GM18499 (cell line): ENCODE data around the gene HHAT.

Experiments
- ATAC-seq: cut with Tn5 transposase; IDR thresholded peaks from one replicate; pipeline ENCODE4 v1.9.1; 2021; ENCODE audit warnings: moderate number of reproducible peaks; ENCODE audit not compliant: insufficient read depth, unreplicated experiment

Gene HHAT

DNA sequence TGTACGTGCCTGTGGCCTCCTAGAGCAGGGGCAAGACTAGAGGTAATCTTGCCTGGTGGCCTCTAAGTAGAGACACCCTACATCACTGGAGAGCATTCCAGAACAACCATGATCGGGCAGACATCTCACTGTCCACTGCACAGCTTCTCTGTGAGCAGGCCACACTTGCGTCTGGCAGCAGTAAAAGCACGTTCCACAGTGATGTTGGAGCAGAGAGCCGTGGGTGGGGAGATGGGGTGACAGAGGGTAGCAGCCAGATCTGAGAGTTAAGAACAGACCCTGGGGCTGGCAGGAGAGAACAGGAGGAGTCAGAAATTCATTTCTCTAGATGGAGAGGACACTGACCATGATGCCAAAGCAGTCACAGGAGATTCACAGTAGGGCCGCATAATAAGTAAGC is 293.0 kb downstream of the HHAT start:
- no peak for ATAC-seq

DNA sequence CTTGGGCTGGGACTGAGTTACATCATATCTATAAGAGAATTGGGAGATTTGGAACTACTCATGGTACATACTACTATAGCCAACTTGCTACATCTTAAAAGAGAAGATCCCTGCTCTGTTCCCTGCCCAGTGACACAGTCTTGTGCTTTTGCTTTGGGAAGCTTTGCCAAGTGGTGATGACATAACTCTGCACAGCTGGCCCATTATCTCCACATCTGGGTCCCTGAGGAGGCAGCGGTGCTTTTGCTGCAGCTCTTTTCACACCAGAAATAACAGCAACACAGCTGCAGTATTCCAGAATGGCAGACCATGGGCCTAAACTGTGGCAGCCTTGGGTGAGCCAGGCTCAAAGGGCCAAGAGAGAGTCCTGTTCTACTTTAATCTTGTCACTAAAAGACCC is 296.0 kb downstream of the HHAT start:
- ATAC-seq: no peak

DNA sequence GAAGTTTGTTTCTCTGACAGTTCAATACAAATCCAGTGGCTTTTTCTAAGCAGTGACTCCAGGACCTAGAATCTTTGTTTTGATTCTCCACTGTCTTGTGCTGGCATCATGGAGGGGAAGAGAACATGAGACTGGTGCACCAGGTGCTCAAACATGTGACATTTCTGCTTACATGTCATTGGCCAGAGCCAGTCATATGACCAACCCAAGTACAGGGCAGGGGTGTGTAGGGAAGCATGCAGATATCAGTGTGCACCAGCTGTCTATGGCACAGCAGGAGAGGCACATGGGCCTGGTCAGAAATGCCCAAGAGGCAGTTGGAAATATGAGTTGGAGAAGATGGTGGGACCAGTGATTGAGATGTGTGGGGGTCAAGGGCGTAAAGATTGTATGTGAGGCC is 297.0 kb downstream of the HHAT start:
- no peak for ATAC-seq

DNA sequence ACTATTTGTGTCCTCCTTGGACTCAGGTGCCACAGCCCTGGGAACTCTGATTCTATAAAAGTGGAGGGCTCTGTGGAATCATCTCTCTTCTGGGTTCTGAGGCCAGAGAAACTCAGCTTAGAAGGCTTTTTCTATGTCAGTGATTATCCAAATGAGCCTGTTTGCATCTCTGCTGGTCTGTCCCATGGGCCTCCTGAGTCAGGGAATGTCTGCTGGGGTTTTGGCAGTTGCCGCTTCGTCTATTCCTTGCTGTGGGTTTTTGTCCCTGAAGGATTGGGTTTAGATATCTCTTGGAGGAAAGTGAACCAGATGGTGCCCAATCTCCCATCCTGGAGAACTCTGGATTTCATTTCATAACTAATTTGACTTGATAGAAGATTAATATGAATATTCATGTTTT is 297.6 kb downstream of the HHAT start:
- ATAC-seq: no peak

DNA sequence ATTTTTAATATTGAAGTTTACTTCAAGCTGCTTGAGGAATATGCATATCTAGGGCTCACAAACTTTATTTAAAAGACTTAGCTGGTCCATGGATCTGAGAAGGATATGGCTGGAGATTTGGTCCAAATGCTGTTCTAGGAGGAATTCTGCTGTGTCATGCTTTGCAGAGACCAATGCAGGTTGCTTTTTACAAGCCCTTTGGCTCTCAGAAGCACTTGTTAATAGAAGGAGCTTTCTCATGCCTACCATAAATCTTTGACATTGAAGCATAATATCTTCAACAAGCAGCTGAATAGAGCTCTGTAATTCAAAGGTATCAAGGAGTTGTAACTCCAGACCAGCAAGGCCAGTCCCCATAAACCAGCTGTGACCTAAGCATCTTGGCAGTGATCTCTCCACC is 299.1 kb downstream of the HHAT start:
- no peak for ATAC-seq

DNA sequence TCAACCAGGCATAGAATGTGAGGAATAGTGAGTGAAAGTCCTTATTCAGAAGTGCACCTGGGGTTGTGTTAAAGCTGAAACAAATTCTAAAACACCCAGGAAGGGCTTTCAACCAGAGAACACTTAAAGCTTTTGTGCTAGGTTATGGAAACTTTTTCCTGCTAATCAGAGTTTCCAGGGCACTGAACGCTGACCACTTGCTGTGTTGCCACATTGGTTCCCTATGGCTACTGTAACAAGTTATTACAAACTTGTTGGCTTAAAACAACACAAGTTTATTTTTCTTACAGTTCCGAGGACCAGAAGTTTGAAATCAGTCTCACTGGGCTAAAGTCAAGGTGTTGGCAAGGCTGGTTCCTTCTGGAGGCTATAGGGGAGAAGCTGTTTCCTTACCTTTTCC is 300.6 kb downstream of the HHAT start:
- no peak for ATAC-seq

DNA sequence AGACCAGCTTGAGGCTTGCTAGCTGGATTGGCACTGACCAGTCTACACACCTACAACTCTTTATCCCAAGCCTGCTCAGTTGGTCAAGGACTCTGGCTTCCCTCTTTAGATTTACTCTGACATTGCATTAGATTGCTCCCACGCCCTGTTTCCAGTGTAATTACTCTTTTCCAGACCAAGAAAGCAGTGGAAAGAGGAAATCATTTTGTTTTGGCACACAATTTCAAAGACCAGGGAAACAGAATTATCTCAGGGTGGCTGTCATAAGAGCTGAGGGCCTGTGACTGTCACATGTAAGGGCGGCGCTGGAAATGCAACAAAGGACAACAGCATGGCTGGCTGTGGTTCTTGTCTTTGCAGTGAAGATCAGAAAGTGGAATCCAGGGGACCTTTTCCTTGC is 302.7 kb downstream of the HHAT start:
- ATAC-seq: no peak

DNA sequence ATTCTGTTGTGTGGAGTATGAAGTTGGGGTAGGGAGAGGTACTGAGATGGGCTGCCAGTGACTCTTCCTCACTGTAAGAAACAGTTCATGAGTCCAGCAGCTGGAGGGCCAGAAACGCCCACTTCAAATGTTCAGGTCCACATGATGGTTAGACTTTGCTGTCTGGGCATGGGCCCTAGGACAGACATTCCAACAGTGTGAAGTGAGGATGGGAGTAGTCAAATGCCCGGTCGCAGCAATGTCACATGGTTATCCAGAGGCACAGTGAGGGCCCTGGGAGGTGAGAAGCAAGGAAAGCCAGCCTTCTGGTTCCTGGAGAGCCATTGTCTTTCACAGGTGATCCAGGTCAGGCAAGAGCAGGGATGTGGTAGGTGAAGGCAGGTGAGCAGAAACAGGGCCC is 304.4 kb downstream of the HHAT start:
- no peak for ATAC-seq

DNA sequence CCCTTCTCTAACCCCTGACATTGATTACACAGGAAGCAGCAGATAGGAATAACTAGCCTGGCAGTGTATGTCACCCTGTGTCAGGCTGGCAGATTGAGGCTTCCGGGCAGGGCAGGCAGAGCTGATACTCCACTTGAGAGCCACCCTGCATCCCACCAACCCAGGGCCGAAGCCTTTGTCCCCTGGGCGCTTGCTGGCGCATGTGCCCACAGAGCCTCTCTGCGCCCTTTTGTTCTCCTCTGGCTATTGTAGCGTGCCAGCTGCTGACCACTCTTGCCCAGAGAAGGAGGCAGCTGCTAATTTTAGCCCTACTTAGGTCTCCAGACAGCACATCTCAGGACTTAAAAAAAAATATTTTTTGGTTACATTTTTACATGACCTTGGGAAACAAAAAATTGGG is 304.9 kb downstream of the HHAT start:
- ATAC-seq: no peak

DNA sequence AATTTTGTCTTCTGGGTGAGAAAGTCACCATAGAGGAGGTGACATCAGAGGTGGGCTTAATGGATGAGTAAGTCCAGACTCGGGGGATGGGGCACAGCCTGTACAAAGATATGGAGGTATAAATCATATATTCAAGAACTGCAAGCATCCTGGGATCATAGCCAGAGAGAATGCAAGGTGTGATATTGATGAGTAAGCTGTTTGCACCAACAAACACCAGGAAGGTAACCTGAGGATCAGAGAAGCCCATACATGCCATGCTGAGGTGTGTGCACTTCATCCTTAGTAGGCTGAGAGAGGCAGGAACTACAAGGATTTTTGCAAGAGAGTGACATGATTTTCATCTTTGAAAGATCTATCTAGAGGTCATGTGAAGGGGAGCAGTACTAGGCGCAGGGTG is 306.4 kb downstream of the HHAT start:
- ATAC-seq: no peak

DNA sequence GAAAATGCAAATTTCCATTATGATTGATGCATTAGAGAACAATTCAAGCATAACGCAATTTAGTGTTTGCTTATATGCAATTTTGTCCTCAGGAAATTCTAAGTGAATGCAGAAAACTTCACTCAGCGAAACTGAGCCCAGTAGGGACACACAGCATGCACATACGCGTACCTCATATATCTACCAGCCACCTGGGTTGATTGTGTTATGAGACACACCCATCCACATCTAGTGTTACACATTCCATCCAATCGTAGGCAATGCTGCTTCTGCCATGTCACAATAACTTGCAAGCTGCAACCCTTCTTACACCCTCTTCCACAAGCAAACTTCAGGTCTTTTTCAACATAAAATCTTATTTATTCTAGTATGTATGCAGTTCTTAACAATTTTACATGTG is 312.9 kb downstream of the HHAT start:
- no peak for ATAC-seq

DNA sequence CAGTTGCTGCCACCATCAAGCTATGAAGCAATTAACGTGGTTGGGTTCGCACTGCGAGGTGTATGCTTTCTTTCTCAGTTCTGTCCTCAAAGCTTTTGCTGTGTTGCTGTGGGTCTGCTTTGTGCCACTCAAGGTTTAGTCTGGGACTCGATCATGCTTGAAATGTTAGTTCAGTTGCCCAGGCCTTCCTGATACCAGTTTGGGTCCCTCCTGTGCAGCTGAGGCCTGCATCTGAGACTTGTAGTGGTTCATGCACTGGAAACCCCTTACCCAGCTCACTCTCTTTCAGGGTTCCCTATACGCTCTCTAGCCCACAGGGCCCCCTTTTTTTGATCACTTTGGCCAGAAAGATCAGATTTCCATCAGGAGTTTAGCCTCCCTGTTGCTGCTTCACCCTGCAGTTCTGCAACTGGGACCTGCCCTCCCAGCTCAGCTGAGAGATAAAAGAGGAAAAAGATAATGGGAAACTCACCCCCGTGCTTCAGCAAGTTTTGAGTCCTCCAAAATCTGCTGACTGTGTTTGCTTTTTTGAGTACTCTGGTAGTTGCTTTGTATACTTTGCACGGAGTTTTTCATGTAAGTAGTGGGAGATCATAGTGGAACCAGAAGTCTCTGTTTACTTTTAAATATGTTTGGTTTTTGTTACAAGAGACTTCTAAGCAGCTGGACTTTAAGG is 317.0 kb downstream of the HHAT start:
- ATAC-seq: no peak

DNA sequence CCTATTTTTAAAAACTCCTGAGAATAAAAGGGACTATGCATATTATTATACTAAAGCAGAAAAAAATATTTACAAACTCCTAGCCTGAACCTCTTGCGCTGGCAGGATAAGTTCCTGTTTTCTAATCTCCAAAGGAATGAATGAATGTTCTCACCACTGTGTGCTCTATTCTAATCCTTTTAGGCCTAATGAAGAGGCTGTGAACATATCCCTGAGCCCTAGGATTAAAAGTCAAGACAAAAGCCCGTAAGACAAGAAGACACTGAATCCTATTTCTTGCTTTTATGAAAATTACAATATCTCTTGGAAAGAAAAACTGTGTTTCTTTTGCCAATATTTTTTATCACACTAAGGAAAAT is 317.5 kb downstream of the HHAT start:
- ATAC-seq: no peak

DNA sequence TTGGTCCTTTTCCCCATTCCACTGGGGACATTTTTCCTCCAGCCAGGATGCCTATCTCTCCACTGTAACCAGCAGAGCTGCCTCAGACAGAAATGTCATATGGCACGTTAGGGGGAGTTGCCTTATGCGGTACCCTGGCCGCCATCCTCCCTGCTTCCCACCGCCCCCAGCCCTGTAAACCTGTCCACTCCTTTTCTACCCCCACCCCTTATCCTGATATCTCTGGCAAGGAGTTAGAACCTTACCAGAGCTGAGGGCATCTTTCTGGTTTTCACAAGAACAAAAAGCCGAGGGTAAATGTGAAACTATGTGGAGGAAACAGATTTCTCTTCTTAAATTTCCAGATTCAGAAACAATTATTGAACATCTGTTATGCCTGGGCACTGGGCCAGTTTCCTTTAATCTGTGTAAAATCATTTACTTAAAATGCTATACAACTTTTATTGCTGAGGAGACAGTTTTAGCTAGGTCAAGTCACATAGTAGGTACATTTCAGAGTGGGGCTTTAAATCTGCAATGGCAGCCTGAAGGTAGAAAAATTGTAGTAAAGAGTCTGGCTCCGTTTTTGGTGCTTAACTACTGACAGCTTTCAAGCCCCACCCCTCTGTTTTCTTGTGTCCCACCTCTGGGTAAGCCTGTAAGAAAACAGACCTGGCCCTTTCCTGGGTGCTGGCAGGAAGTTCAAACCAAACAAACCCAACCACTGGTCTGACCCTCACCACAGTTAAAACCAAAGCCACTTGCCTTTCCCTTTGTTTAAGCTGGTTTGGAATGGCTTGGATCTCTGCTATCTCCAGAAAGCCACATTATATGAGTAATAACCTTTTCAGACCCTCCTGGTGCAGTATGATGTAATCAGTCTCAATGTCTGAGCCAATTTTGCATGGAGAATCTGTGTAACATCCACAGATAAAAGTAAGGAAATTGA is 319.0 kb downstream of the HHAT start:
- ATAC-seq: no peak

DNA sequence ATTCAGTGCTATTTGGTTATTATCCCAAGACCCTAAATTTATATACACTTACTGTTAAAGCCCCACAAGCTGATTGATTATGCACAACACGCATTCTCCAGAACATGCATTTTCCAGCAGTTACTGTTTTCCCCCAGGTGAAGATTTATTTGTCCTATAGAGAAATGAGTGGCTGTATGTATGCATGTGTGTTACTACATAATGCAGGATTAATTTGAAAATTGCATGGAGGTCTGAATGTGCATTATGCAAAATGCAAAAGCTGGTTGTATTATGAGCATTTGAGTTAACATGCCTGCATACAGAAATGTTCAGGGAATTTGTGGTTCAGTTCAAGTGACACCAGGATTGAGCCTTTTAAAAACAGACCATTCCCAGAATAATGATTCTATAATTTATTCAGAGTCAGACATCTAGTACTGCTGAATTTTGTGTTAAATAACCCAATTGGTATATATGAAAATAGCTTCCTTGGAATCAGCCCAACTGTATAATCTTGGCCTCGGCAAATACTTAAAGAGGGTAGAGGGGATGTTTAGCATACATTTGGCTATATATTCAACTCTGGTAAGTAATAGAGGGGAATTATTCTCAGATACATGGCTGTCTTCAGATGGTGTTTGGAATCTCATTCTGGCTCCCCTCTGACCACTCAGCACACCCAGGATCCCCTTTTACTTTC is 320.0 kb downstream of the HHAT start:
- no peak for ATAC-seq

DNA sequence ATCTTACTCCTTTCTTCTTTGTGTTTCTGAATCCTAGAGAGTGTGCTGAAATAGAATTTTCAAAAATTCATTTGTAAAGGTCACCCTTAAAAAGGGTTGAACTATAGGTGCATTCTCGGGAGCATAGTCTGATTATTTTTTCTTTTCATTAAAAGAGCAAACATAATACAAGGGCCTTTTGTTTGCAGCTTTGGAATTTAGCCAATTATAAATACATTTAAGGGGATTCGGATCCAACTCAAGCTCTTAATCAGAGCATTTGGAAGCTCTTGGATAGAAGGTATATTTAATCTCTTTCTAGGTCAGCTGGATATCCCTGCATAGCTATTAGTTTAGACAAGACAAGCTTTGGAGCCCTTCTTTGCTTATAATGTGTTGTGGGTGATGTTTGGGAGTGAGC is 321.7 kb downstream of the HHAT start:
- ATAC-seq: no peak

DNA sequence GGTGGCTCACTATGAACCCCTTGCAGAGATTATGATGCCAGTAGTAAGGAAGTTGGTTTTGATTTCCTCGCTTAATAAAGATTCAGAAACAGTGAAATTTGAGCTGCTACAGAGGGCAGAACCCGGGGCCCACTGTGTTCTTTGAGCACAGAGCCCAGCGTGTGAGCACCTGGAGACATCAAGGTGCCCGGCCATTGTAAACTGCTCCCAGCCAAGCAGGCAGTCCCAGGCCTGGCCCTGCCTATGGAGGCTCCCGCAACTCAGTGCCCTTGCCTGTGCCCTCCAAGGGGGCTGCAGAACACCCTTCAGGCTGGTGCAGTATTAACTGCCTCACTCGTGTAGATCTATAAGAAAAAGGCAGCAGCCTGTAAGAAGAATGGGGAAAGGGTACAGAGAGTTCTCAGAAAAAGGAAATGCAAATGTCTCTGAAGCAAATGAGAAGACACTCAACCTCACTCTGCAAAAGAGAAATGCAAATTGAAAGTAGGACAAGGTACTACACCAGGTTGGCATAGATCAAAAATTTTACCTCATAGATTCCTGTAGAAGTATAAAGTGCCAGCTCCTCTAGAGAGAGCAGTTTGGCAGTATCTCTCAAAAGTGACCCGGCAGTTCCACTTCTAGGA is 323.7 kb downstream of the HHAT start:
- ATAC-seq: no peak

DNA sequence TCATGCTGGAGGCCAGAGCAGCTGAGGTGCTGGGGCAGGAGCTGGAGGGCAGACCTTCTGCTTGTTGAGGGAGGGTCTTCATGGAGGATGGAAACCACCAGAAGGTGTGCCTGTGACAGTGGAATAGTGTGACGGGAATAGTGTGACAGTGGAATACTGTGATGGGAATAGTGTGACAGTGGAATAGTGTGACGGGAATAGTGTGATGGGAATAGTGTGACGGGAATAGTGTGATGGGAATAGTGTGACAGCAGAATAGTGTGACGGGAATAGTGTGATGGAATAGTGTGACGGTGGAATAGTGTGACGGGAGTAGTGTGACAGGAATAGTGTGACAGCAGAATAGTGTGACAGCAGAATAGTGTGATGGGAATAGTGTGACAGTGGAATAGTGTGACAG is 325.1 kb downstream of the HHAT start:
- ATAC-seq: no peak

DNA sequence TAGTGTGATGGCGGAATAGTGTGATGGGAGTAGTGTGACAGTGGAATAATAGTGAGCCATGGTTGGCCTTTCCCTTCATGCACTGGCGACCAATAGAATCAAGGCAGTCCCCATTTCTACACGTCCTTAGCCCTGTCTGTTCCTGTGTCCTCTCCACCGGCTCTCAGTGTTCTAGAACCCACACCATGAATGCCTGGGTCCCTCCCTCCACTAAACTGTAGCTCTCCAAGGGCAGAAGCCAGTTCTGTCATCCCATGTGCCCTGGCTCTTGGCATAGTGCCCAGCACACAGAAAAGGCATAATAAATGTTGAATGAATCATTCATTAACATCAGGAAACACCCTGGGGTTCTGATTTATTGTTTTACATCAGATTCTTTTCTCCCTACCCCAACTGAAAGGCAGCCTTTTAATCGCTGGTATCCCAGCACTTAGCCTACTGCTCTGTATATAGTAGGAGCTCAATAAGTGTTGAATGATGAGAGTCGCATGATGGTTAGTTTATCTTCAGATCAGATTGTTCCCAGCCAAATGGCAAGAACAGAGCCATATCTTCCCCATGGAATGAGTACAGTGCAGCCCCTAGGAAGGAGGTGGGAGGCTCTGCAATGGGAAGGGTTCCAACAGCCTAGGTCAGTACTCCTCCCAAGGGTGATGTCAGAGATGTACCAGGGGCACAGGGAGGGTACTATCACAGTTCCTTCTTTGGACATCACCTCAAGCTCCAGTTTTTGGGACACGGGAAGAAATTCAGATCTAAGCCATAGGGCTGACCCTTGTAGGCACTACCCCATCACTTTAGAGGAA is 325.7 kb downstream of the HHAT start:
- no peak for ATAC-seq

DNA sequence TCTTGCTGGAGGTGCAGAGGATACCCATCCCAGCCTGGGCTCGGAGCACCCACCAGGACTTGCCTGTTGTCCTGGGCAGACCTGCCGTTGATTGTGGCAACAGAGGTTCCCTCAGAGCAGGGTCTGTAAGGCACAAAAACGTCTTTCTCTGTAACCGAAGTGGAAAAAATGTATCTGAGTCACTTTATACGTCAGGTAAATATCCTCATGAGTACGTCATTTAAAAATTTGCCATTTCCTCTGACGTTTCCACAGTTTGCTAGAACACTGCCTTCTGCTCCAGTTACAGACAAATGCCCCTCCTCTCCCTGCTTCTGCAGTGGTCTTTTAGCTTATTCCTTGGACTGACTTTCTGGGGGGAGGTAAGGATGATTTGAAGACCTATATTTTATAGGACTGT is 326.8 kb downstream of the HHAT start:
- no peak for ATAC-seq
